Measurements from ENCODE around the gene MARCHF4.

Gene MARCHF4

DNA sequence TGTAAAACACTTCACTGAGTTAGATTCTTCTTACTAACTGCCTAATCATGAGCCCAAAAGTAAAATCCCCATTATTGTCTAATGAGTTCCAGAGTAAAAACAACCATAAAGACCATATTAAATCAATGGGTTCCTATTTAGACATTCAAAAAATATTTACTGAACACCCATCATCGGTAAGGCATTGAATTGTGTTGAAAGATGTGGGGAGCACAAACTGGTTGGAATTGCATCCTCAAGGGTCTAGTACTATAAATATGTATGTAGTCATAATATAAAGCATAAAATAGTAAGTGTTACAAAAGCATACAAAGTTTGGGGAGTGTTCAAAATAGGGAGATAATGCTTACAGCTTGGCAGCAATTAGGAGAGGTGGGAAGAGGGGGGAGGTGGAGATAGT lies 3.0 kb upstream of the MARCHF4 start:
- DNase-seq (ENCODE audit: low spot score): no peak
- TF ChIP-seq CTCF (IDR thresholded peaks at IDR 0.05; ENCODE audit: borderline replicate concordance, control extremely low read depth, extremely low read depth, insufficient read depth, missing control alignments): no peak
- in situ Hi-C loops (cut with MboI; ENCODE audit: low sequenced_read_pairs, unreplicated experiment): no loop called here

DNA sequence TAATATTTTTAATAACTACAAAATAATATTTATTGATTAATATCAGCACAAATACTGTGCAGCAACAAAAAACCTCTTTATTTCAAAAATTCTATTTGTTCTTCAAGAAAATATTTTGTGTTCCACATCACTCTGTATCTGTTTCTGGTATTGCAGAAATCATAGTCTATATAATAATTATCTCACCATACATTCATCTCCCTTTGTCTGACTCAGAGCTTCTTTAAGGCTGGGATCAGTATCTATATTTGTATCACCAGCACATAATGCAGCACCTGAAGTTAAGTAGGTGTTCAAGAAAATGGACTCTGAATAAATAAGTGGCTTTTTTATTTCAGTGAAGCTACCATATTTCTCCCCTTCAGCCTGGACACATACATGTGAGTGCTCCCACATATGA lies 1.6 kb upstream of the MARCHF4 start:
- no peak for DNase-seq (ENCODE audit: low spot score)
- TF ChIP-seq CTCF (IDR thresholded peaks at IDR 0.05; ENCODE audit: borderline replicate concordance, control extremely low read depth, extremely low read depth, insufficient read depth, missing control alignments): no peak
- in situ Hi-C loops (cut with MboI; ENCODE audit: low sequenced_read_pairs, unreplicated experiment): no loop called here

DNA sequence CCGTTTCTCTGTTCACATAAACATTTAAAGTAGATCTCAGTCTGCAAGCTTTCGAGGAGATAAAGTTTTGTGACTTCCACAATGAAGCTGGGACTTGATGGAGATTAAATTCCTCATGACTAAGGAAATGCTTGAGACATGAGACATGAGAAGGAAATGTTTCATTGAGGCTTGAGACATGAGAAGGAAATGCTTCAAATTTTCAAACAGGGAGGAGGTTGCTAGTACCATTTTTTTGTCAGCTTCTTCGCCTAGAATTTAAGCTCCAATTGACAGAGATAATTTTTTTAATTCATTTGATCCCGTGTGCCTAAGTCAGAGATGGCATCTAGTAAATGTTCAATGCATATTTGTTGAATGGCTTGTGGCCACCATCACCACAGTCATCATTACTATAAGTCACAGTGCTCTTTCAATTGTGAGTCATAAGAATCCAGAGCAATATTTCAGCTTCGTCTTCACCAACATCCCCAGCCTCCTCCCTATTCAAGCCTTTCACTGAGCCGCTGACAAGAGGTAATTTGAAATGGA lies 543 bp upstream of the MARCHF4 start:
- in situ Hi-C loops (cut with MboI; ENCODE audit: low sequenced_read_pairs, unreplicated experiment): no loop called here
- no peak for TF ChIP-seq CTCF (IDR thresholded peaks at IDR 0.05; ENCODE audit: borderline replicate concordance, control extremely low read depth, extremely low read depth, insufficient read depth, missing control alignments)
- DNase-seq (ENCODE audit: low spot score): no peak

- in situ Hi-C loops (cut with MboI; ENCODE audit: low sequenced_read_pairs, unreplicated experiment): no loop called here
- no peak for TF ChIP-seq CTCF (IDR thresholded peaks at IDR 0.05; ENCODE audit: borderline replicate concordance, control extremely low read depth, extremely low read depth, insufficient read depth, missing control alignments)
- DNase-seq (ENCODE audit: low spot score): peak; percentile 27
Observed at GRCh38 chr2:216370961-216371712, 1.1 kb downstream of the MARCHF4 start.

GRCh38 chr2:216369821-216370220 lies 2.5 kb downstream of the MARCHF4 start:
- in situ Hi-C loops (cut with MboI; ENCODE audit: low sequenced_read_pairs, unreplicated experiment): no loop called here
- DNase-seq (ENCODE audit: low spot score): no peak
- no peak for TF ChIP-seq CTCF (IDR thresholded peaks at IDR 0.05; ENCODE audit: borderline replicate concordance, control extremely low read depth, extremely low read depth, insufficient read depth, missing control alignments)

DNA sequence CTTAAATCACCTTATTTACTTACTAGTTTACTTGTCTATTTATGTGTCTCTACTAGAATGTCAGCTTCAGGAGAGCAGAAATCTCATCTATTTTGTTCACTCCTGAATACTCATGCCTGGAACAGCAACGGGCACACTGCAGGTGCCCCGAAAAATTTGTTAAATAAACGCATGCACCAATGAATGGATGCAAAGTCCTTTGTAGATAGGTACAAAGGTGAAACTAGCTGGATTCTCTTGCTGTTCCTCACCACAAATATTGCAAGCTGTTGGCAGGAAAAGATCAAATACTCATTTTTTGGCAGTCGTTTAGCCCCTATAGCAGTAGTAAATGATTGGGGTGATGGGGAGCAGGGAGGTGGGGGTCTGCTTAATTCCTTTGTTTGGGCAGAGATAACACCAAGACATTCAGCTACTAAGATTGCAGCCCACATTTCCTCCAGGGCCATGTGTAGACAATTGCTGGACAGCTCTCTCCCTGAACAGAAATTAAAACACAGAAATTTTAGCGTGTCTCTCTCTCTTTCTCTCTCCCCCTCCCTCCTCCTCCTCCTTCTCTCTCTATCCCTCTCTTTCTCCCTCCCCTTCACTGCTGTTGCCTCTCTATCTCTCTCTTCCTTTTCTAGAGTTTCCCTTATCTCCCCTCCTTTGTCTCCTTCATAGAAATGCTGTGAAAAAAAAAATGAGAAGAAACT lies 5.4 kb downstream of the MARCHF4 start:
- in situ Hi-C loops (cut with MboI; ENCODE audit: low sequenced_read_pairs, unreplicated experiment): no loop called here
- DNase-seq (ENCODE audit: low spot score): no peak
- no peak for TF ChIP-seq CTCF (IDR thresholded peaks at IDR 0.05; ENCODE audit: borderline replicate concordance, control extremely low read depth, extremely low read depth, insufficient read depth, missing control alignments)

All from GM13976 (cell line).